HG03469 (cell line): ENCODE data around the gene MIAT.

ENCODE experiments used
- ATAC-seq: cut with Tn5 transposase; IDR thresholded peaks from one replicate; pipeline ENCODE4 v1.9.1; 2021; ENCODE audit warnings: mild to moderate bottlenecking, moderate library complexity, moderate number of reproducible peaks; ENCODE audit not compliant: unreplicated experiment

MIAT gene

GRCh38 chr22:26665813-26666231 is 8.4 kb downstream of the MIAT start:
- no peak for ATAC-seq

- no peak for ATAC-seq
Observed at GRCh38 chr22:26667140-26667539, 9.8 kb downstream of the MIAT start.

- no peak for ATAC-seq
Observed at GRCh38 chr22:26669060-26669481, 11.7 kb downstream of the MIAT start.

GRCh38 chr22:26670459-26670858 is 13.1 kb downstream of the MIAT start:
- no peak for ATAC-seq

- ATAC-seq, result no peak
Observed at GRCh38 chr22:26671317-26672059, 14.1 kb downstream of the MIAT start.

- ATAC-seq, result peak; percentile 4
Observed at GRCh38 chr22:26672060-26672471, 14.7 kb downstream of the MIAT start.

- ATAC-seq, result peak; percentile 29
Observed at GRCh38 chr22:26672590-26673468, 15.4 kb downstream of the MIAT start.

GRCh38 chr22:26673486-26673885 is 16.1 kb downstream of the MIAT start:
- ATAC-seq, result no peak

- ATAC-seq, result no peak
Observed at GRCh38 chr22:26674211-26675190, 17.1 kb downstream of the MIAT start.

- ATAC-seq, result no peak
Observed at GRCh38 chr22:26675687-26676268, 18.4 kb downstream of the MIAT start.

GRCh38 chr22:26677217-26677616 is 19.8 kb downstream of the MIAT start:
- ATAC-seq, result no peak

GRCh38 chr22:26679003-26679629 is 21.7 kb downstream of the MIAT start:
- no peak for ATAC-seq

GRCh38 chr22:26680485-26680884 is 23.1 kb downstream of the MIAT start:
- ATAC-seq, result no peak

- no peak for ATAC-seq
Observed at GRCh38 chr22:26681395-26681821, 24.0 kb downstream of the MIAT start.

- no peak for ATAC-seq
Observed at GRCh38 chr22:26684168-26684567, 26.8 kb downstream of the MIAT start.

GRCh38 chr22:26685601-26686000 is 28.2 kb downstream of the MIAT start:
- ATAC-seq, result no peak

- no peak for ATAC-seq
Observed at GRCh38 chr22:26687439-26687838, 30.1 kb downstream of the MIAT start.

- no peak for ATAC-seq
Observed at GRCh38 chr22:26689513-26690301, 32.3 kb downstream of the MIAT start.
